Left lung (tissue), 10 donors: ENCODE results near the gene SMPX. TPM values are rescaled to one million over a fixed set of nuclear protein-coding genes. Genes with fewer than 3 reads are reported as not detected.

ENCODE experiments used
- ATAC-seq: fragments of 200-7000 bp; cut with Tn5 transposase; one replicate; pipeline ENCODE4 v1.9.1; 2020; ENCODE audit warnings: moderate library complexity
- DNase-seq, 4 donors: peaks; one replicate each; pipeline ENCODE4 v3.0.0-alpha.2; 2013 to 2020
- H3K27ac ChIP-seq, 2 donors: fragments of 200-600 bp; sonication (generic) in 1 of 2; one replicate each; pipeline versions ENCODE4 v1.5.0 to v1.8.0; 2020 to 2021
- H3K27me3 ChIP-seq, 2 donors: fragments of 200-600 bp; sonication (generic) in 1 of 2; one replicate each; pipeline versions ENCODE4 v1.5.0 to v1.8.0; 2020 to 2021
- H3K36me3 ChIP-seq, 2 donors: fragments of 200-600 bp; sonication (generic) in 1 of 2; one replicate each; pipeline versions ENCODE4 v1.5.0 to v1.8.0; 2020 to 2021
- H3K4me1 ChIP-seq, 2 donors: fragments of 200-600 bp; one replicate each; pipeline ENCODE4 v1.8.0; 2021
- H3K4me3 ChIP-seq, 2 donors: fragments of 200-600 bp; sonication (generic) in 1 of 2; one replicate each; pipeline versions ENCODE4 v1.5.0 to v1.8.0; 2020 to 2021; ENCODE audit warnings: mild to moderate bottlenecking in 1 of 2
- H3K9me3 ChIP-seq, 2 donors: fragments of 200-600 bp; sonication (generic) in 1 of 2; one replicate each; pipeline versions ENCODE4 v1.5.0 to v1.8.0; 2020 to 2021
- intact Hi-C, 2 donors: fragments of 100-400 bp; cut with DNase I; formaldehyde crosslinking; loops; one replicate each; pipeline versions ENCODE4 v1.11.2 to v1.14.2; 2022
- polyA plus RNA-seq, 6 donors: library from polyadenylated mRNA; unstranded; fragments of 120-200 nt; gene quantifications; one replicate each; pipeline ENCODE4 v1.2.1, GENCODE V29; 2013; ENCODE audit not compliant: insufficient read length in 6 of 6
- total RNA-seq, 2 donors: library from RNA; stranded (reverse); fragmentation: NEBNext Ultra II Directional; extraction: Animal tissue kit (Norgen Biotek cat#: 25700); gene quantifications; one replicate each; pipeline ENCODE4 v1.2.1, GENCODE V29; 2021
- TF ChIP-seq, protein P1 (sequence below), 2 donors: fragments of 200-600 bp; sonication (generic) in 1 of 2; IDR thresholded peaks; one replicate each; pipeline versions ENCODE4 v1.5.0 to v1.8.0; 2021; ENCODE audit warnings: antibody characterized with exemption in 2 of 2
- donor health status: DM: no; HTN: yes; CAD: no.
- donor health status: DM: no; HTN: no; CAD: no.

SMPX gene
- total and polyA plus RNA-seq, 8 donors, result 3.2 to 10.0 (median 7.7) TPM; not detected in 2

DNA sequence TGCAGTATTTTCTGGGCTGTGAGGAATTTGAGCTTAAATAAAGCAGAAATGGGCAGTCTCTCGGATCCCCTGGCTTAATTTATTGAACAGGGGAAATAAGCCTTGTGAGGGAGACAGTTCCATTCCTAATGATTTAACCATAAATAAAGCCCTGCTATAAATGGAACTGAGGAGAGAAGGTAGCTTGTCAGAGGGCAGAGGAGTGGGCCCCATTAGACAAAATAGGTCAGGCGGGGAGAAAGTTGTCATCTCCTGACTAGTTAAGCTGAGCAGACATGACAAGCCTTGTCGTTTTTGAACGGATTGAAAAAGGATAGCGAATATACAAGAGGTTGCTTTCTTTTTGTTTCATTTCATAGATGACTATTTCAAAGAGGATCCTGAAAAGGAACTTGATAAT lies 39.3 kb downstream of the SMPX start:
- no peaks in the 10 kb centered on the region for H3K36me3 ChIP-seq
- H3K4me1 ChIP-seq, result no peaks in the 10 kb centered on the region
- H3K27ac ChIP-seq, result no peak overlapping the region
- DNase-seq, result no peak
- intact Hi-C loops, result no loop called here
- TF ChIP-seq, protein P1, sequence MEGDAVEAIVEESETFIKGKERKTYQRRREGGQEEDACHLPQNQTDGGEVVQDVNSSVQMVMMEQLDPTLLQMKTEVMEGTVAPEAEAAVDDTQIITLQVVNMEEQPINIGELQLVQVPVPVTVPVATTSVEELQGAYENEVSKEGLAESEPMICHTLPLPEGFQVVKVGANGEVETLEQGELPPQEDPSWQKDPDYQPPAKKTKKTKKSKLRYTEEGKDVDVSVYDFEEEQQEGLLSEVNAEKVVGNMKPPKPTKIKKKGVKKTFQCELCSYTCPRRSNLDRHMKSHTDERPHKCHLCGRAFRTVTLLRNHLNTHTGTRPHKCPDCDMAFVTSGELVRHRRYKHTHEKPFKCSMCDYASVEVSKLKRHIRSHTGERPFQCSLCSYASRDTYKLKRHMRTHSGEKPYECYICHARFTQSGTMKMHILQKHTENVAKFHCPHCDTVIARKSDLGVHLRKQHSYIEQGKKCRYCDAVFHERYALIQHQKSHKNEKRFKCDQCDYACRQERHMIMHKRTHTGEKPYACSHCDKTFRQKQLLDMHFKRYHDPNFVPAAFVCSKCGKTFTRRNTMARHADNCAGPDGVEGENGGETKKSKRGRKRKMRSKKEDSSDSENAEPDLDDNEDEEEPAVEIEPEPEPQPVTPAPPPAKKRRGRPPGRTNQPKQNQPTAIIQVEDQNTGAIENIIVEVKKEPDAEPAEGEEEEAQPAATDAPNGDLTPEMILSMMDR (IDR thresholded peaks at IDR 0.05), result no peak
- no peak overlapping the region for H3K4me3 ChIP-seq
- ATAC-seq, result no peak
- no peaks in the 10 kb centered on the region for H3K9me3 ChIP-seq
- H3K27me3 ChIP-seq, result no peaks in the 10 kb centered on the region

DNA sequence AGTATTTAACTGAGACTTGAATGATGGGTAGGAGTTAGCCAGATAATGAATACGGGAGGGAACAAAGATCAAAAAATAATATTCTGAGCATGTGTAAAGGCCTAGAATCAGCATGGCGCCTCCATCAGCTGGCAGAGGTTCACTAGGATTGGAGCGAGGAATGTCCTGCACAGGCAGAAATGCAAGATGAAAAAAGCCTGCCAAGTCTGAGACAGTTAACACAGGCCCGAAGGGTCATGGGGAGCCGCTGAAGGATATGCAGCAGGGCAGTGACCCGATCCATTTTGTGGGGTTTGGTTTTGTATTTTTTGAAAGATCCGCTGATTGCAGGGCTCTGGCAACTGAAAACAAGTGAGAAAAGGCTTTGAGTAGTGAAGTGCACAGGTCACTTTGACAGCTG lies 40.1 kb downstream of the SMPX start:
- TF ChIP-seq, protein P1 (IDR thresholded peaks at IDR 0.05), result no peak
- Histone ChIP-seq H3K27ac (no peak overlapping the region), H3K36me3 (no peaks in the 10 kb centered on the region), H3K27me3 (no peaks in the 10 kb centered on the region), H3K4me1 (no peaks in the 10 kb centered on the region), H3K4me3 (no peak overlapping the region), H3K9me3 (no peaks in the 10 kb centered on the region)
- DNase-seq, result no peak
- ATAC-seq, result no peak
- intact Hi-C loops, result no loop called here

DNA sequence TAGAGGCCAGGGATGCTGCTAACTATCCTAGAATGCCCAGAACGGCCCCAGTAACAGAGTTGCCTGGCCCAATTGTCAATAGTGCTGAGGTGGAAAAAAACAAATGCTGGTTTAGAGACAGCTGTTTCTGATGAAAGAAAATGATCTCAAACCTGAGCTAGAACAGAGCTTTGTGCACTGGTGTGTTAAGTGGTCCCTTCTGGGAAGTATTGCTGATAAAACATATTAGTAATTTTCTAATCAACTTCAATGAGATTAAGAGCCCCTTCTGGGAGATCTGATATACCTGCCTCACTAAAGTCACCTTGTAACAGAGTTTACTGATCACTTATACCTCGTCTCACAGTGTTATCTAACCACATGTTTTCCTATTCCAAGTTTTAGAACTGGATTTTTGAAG lies 42.1 kb downstream of the SMPX start:
- Histone ChIP-seq H3K9me3 (no peaks in the 10 kb centered on the region), H3K27me3 (no peaks in the 10 kb centered on the region), H3K36me3 (no peaks in the 10 kb centered on the region), H3K4me1 (no peaks in the 10 kb centered on the region), H3K27ac (no peak overlapping the region), H3K4me3 (no peak overlapping the region)
- TF ChIP-seq, protein P1 (IDR thresholded peaks at IDR 0.05), result no peak
- ATAC-seq, result no peak
- intact Hi-C loops, result no loop called here
- DNase-seq, result no peak

DNA sequence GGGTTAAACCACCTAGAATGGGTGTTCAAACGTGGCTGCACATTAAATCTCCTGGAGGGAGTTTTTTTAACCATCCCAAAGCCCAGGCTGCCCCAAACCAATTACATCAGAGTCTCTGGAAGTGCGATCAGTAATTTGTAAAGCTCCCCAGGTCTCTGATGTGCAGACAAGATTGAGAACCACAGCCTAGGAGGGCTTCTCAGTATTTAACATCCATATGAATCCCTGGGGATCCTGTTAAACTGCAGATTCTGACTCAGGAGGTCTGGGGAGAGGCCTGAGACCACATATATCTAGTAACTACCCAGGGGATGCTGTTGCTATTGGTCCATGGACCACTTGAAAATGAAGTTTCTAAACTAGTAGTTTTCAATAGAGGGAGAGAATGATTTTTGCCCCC lies 42.6 kb downstream of the SMPX start:
- H3K4me3 ChIP-seq, result no peak overlapping the region
- H3K36me3 ChIP-seq, result no peaks in the 10 kb centered on the region
- TF ChIP-seq, protein P1 (IDR thresholded peaks at IDR 0.05), result no peak
- H3K4me1 ChIP-seq, result no peaks in the 10 kb centered on the region
- no peaks in the 10 kb centered on the region for H3K27me3 ChIP-seq
- no peaks in the 10 kb centered on the region for H3K9me3 ChIP-seq
- ATAC-seq (no peak), DNase-seq (no peak)
- H3K27ac ChIP-seq, result no peak overlapping the region
- intact Hi-C loops, result no loop called here

DNA sequence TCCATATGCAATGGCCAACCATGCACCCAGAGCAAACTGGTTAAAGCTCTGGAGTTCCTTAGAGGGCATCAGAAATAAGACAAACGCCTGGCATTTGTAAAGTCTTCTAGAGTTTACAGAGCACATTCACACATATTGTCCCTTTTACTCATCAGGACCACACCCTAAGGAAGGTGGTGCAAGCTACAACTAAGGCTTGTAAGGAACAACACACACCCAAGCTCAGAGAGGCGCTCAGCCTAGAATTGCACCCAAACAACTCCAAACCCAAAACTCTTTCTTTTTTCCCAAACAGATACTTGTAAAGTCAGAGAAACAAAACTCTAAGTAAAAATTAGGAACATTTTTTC lies 46.1 kb downstream of the SMPX start:
- Histone ChIP-seq H3K9me3 (no peaks in the 10 kb centered on the region), H3K4me3 (no peak overlapping the region), H3K4me1 (no peaks in the 10 kb centered on the region), H3K36me3 (no peaks in the 10 kb centered on the region), H3K27me3 (no peaks in the 10 kb centered on the region), H3K27ac (no peak overlapping the region)
- intact Hi-C loops, result no loop called here
- TF ChIP-seq, protein P1 (IDR thresholded peaks at IDR 0.05), result no peak
- DNase-seq (no peak), ATAC-seq (no peak)
